ENCODE results near the gene LMO4.

LMO4 gene

DNA sequence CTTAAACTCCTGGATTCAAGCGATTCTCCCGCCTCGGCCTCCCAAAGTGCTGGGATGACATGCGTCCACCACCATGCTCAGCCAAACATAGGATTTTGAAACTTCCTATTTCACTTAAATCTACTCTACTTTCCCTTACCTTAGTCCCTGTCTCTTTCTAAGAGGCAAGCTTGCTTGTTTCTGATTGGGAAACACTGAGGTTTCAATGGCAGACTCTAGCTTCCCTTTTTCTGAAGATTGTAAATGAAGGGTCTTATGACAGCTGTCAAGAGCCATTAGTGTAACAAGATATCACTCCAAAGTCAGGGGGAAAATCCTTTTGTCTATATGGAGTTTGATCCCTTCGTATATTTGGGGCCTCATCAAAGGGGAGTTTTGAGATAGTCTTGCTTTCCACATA is 23.5 kb upstream of the LMO4 start:
- DNase-seq, result no peak
- Histone ChIP-seq H3K4me3 (ENCODE audit: low read depth, low read length) (no peak overlapping the region), H3K27me3 (no peaks in the 10 kb centered on the region), H3K36me3 (no peaks in the 10 kb centered on the region), H3K4me1 (no peaks in the 10 kb centered on the region), H3K9me3 (no peaks in the 10 kb centered on the region)
- TF ChIP-seq, protein P1, sequence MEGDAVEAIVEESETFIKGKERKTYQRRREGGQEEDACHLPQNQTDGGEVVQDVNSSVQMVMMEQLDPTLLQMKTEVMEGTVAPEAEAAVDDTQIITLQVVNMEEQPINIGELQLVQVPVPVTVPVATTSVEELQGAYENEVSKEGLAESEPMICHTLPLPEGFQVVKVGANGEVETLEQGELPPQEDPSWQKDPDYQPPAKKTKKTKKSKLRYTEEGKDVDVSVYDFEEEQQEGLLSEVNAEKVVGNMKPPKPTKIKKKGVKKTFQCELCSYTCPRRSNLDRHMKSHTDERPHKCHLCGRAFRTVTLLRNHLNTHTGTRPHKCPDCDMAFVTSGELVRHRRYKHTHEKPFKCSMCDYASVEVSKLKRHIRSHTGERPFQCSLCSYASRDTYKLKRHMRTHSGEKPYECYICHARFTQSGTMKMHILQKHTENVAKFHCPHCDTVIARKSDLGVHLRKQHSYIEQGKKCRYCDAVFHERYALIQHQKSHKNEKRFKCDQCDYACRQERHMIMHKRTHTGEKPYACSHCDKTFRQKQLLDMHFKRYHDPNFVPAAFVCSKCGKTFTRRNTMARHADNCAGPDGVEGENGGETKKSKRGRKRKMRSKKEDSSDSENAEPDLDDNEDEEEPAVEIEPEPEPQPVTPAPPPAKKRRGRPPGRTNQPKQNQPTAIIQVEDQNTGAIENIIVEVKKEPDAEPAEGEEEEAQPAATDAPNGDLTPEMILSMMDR (IDR thresholded peaks at IDR 0.05; ENCODE audit: low read depth, low read length), result no peak

DNA sequence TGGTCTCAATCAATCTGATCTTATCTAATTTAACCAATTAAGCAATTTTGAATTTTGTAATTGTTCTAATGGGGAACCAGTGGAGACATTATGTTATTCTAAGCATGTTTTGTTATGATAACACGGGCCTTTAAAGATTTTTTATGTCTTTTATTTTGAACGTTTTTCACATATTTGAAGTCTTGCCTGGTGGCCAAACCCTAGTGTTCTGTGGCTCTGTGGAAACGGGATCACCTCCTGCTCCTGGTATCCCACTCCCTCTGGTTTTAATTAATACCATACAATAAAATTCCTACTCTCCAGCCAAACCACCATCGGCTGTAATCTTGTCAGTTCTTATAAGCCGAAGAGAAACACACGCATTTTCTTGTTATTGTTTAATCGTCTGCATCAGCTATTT is 22.9 kb upstream of the LMO4 start:
- Histone ChIP-seq H3K27me3 (no peaks in the 10 kb centered on the region), H3K4me3 (ENCODE audit: low read depth, low read length) (no peak overlapping the region), H3K9me3 (no peaks in the 10 kb centered on the region), H3K36me3 (no peaks in the 10 kb centered on the region), H3K4me1 (no peaks in the 10 kb centered on the region)
- DNase-seq, result no peak
- TF ChIP-seq, protein P1 (IDR thresholded peaks at IDR 0.05; ENCODE audit: low read depth, low read length), result no peak

DNA sequence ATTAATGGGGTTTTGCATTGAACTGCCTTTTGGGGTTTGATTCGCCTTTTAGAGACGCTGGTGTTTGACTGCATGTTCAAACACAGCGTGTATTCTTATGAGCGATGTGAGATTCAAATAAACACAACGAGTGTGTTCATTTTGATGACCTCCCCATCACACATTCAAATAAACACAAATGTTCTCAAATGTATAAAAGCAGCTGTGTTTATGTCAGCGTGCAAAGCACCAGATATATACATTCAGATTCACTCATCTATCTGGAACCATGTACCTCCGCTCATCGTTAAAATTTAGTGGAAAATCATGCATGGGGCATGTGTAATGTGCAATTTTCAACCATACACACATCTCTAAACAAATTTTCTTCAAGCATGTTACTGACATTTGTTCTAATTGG is 21.4 kb upstream of the LMO4 start:
- Histone ChIP-seq H3K4me1 (no peaks in the 10 kb centered on the region), H3K9me3 (no peaks in the 10 kb centered on the region), H3K36me3 (no peaks in the 10 kb centered on the region), H3K27me3 (no peaks in the 10 kb centered on the region), H3K4me3 (ENCODE audit: low read depth, low read length) (no peak overlapping the region)
- DNase-seq, result no peak
- TF ChIP-seq, protein P1 (IDR thresholded peaks at IDR 0.05; ENCODE audit: low read depth, low read length), result no peak

DNA sequence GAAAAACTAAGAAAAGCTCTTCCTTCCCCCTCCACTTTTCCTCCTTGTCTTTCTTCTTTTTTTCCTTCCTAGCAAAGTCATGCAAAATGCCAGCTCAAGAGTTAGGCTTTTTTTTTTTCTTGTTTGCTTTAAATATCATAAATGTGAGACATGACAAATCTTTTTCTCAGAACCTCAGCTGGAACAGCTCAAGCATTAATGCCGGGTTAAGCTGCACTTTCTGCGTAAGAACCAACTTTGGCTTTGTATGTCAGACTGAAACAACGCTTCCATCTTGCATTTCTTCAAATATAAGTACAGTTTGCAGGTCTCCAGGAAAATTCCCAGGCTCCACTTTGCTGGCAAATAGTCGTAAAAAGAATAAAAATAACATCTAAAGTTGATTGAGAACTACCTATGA is 20.7 kb upstream of the LMO4 start:
- Histone ChIP-seq H3K36me3 (no peaks in the 10 kb centered on the region), H3K9me3 (no peaks in the 10 kb centered on the region), H3K4me1 (no peaks in the 10 kb centered on the region), H3K27me3 (no peaks in the 10 kb centered on the region), H3K4me3 (ENCODE audit: low read depth, low read length) (no peak overlapping the region)
- DNase-seq, result no peak
- TF ChIP-seq, protein P1 (IDR thresholded peaks at IDR 0.05; ENCODE audit: low read depth, low read length), result no peak

DNA sequence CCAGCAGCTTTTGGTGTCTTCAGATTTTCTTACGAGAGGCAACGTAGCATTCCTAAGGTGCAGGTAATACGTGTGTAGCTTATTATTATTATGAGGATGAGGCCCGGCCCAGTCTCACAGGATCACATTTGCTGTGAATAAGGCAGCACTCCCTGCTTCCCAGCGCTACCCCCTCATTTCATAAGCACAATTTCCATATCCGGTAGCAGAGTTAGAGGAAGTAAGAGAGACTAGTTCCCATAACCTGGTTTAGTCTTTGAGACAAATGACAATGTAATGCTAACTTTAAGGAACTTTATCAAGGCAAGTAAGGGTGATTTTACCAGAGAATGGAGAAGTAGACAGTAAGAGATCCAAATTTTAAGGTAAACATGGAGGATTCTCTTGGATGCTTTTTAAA is 14.6 kb upstream of the LMO4 start:
- H3K36me3 ChIP-seq, result no peaks in the 10 kb centered on the region
- H3K4me3 ChIP-seq (ENCODE audit: low read depth, low read length), result no peak overlapping the region
- TF ChIP-seq, protein P1 (IDR thresholded peaks at IDR 0.05; ENCODE audit: low read depth, low read length), result no peak
- no peaks in the 10 kb centered on the region for H3K27me3 ChIP-seq
- no peak for DNase-seq
- no peaks in the 10 kb centered on the region for H3K4me1 ChIP-seq
- H3K9me3 ChIP-seq, result no peaks in the 10 kb centered on the region

DNA sequence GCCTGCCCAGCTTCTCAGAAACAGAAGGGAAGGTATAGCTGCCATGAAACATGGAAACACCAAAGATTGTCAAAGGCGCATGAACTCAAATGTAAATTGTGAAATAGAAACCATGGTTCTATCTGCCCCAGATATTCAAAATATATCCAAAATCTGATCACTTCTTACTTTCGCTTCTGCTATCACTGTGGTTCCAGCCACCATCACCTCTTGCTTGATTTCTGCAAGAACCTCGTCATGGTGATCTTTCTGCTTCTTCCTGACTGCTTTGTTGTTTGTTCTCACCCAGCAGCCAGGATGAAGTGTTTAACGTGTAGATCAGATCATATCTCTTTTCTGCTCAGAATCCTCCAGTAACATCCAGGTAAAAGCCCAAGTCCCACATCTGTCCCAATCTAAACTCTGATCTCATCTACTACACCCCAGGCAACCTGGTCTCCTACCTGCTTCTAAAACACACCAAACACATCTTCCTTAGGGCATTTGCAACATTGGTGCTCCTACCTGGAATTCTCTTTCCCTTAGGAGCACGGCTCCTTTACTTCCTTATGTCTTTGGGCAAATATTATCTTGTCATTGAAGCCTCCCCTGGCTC is 10.5 kb upstream of the LMO4 start:
- H3K4me1 ChIP-seq, result no peaks in the 10 kb centered on the region
- no peak for DNase-seq
- H3K9me3 ChIP-seq, result no peaks in the 10 kb centered on the region
- H3K4me3 ChIP-seq (ENCODE audit: low read depth, low read length), result no peak overlapping the region
- no peaks in the 10 kb centered on the region for H3K36me3 ChIP-seq
- TF ChIP-seq, protein P1 (IDR thresholded peaks at IDR 0.05; ENCODE audit: low read depth, low read length), result no peak
- H3K27me3 ChIP-seq, result no peaks in the 10 kb centered on the region

Measured in BE2C (cell line).